HG03354 (cell line): ENCODE data around the gene GSK3A.

Source experiments
- ATAC-seq: cut with Tn5 transposase; IDR thresholded peaks from one replicate; pipeline ENCODE4 v1.9.1; 2021; ENCODE audit warnings: mild to moderate bottlenecking; ENCODE audit not compliant: unreplicated experiment, poor library complexity, severe bottlenecking

Gene GSK3A

DNA sequence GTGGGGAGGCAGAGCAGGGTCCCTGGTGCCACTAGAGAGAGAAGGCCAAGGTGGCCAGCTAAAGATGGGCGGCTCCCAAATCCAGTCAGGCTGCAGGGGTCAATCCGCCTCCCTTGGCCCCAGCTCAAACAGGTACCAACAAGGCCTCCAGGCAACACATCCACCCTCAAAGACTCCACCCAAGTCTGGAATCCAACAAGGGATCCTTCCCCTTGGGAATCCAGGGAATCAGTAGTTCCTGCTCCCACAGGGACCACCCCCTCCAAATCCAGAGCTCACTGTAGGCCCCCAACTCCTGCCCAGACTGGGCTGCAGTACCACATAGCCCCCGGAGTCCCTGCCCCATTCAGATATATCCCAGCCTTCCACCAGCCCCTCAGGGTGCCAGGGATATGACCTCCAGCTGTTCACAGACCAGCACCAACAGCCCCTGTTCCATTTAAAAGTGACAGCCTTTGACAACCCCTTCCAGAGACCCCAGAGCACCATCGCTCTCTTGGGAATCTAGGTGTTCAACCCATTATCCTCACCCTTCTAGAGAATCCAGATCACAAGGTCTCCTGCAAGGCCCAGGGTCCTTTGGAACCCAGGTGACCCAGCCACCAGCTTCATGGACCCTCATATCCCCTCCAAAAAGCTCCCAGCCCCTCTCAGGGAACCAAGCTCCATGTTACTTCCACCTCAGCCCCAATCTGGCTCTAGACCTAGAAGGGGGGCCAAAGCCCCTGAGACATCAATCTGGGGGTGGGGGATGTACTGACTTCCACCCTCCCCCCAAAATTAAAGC is 9.4 kb upstream of the GSK3A start:
- no peak for ATAC-seq

DNA sequence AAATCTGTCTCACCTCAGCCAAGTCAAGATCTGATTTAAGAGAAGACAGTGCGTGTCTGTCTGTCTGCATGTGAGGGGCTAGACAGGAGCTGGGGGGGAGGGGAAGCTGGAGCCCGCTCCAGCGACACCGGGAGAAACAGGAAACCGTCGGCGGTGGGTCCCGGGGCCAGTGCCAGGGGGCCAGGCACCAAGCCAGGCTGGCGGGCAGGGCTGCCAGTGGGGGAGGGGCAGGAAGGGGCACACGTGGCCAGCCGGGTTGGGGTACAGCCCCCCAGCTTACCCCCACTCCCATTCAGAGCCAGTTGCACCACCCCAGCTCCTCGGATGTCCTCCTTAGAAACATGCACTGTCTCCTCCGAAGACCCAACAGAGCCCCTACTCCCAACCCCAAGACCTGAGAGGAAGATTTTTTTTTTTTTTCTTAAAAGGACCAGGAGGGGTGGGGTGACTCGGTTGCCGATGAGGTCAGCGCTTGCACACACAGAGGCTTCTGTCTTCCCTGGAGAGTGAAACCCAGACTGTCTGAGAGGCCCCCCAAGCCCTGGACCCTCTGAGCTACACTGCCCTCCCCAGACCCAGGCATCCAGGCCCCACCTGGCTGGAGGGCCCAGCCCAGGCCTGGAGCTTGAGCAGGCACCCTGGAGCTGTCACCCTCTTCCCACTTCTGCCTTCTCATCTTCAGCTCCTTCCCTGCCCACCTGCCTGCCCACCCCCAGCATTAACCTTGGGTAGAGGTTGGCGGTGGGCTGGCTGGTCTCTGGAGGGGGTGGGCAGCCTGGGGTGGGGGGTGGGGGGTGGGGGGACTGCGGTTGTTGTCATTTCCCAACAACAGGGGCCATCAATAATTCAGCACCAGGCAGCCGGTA is 8.5 kb upstream of the GSK3A start:
- ATAC-seq: no peak

DNA sequence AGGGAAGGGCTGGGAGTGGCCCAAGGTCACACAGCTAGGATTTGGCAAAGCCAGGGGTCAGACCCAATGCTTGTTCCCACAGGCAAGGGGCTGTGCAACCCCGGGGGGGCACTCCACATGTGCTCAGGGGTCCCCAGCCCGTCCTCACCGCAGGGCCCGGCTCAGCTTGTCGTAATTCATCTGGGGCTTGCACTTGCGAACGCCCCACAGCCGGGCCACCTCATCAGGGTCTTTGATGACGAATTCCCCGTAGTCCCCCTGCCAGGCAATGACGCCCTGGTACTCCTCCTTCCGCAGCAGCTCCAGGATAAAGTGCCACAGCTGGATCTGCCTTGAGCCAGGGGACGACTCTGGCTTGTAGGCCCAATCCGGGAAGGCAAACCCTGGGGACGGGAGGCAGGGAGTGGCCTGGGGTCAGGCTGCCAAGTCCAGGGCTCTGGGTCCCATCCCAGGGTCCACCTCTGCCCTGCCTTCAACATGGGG is 7.8 kb upstream of the GSK3A start:
- ATAC-seq: no peak

DNA sequence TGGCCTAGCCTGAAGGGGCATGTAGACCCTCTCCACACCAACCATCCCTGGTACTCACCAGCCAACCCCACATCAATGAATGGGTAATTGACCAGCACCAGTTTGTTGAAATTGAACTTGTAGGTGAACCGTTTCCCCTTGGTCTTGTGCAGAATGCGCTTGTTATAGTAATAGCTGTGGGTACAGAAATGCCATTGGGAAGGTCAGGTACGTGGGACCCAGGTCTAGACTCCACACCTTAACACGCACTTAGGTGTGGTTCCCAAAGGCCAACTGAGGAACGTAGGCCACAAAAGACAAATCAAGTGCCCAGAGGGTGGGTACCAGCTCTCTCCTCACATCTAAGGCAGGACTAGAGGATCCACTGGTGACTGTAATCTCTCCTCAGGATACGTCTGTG is 7.4 kb upstream of the GSK3A start:
- ATAC-seq: no peak

DNA sequence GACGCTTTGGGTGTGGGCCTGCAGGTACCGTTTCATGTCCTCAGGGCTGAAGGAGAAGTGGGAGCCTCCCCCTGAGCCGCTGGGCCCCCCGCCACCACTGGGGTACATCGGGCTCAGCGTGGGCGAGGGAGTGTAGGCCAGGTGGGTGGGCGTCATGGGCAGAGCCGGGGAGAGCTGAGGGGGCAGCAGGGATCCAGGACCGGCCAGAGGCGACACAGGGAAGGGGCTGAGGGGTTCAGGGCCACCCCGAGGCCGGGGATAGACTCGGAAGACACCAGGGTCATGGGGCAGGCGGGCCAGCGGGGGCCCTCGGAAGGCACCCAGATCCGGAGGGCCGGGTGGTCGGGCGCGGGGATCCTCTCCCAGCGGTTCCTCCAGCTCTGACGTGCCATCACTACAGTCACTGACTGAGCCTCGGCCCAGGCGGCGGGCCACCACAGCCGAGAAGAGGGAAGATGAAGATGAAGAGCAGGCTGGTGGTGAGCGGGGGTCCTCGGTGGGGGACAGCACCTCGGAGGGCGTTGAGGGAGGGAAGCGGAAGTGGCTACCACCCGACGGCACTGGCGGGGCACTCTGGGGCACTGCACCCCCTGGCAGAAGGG is 6.8 kb upstream of the GSK3A start:
- no peak for ATAC-seq

- no peak for ATAC-seq
Observed at GRCh38 chr19:42248270-42249148, 6.1 kb upstream of the GSK3A start.

DNA sequence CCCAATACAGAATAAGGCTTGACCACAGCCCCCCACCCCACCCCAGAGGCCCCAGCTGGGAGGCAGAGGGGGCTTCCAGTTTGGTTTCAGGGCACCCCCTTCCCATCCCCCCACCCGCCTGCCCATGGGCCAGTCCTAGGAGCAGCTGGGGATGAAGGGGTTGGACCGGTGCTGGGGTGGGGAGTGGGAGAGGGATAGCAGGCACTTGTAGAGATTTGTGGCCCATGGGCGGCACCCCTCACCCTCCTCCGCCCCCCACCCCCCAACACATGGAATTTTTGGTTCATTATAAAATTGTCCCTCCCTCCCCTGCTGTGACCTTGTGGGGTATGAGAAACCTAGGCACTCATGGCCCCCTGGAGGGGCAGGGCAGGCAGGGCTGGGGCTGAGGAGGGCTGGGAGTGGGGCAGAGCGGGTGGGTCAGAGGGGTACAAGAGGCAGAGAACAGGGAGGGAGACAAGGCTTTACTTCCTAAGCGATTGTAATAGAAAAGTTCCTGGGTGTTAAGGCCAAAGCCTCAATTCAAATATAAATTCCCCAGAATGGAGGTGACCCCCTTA is 5.3 kb upstream of the GSK3A start:
- no peak for ATAC-seq

GRCh38 chr19:42246922-42247639 is 4.7 kb upstream of the GSK3A start:
- ATAC-seq: no peak

DNA sequence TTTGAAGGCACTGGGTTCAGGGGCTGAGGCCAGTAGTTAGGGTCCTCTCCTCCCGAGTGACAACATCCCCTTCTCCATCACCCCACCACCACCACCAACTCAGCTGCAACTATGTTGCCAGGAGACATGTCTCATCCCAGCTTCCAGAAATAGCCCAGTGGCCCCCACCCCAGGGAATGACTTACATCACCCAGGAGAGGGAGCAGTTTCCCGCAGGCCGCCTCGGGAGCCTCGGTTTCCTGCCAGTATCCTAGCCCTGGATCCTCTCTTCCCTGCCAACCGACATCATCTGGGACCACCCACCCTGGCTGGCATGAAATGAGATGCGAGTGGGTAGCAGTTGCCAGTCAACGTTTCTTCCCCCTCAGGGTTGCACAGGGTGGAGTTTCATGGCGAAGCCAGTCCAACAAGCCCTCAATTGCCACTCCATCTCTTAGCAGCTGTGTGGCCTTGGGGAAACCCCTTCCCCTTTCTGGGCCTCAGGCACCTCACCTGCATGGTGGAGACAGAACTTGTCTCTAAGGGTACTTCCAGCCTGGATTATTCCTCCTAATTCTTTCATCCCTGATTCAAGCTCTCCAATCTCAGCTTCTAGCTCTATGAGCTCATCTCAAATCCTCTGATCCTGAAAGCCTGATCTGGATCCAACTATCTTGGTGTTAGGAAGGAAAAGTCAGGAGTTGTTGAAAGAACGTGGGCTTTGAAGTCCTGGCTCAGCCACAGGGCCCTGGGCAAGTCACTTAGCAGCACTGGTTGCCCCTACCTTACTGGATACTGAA is 3.9 kb upstream of the GSK3A start:
- no peak for ATAC-seq

- ATAC-seq: no peak
Observed at GRCh38 chr19:42245231-42245630, 2.8 kb upstream of the GSK3A start.

DNA sequence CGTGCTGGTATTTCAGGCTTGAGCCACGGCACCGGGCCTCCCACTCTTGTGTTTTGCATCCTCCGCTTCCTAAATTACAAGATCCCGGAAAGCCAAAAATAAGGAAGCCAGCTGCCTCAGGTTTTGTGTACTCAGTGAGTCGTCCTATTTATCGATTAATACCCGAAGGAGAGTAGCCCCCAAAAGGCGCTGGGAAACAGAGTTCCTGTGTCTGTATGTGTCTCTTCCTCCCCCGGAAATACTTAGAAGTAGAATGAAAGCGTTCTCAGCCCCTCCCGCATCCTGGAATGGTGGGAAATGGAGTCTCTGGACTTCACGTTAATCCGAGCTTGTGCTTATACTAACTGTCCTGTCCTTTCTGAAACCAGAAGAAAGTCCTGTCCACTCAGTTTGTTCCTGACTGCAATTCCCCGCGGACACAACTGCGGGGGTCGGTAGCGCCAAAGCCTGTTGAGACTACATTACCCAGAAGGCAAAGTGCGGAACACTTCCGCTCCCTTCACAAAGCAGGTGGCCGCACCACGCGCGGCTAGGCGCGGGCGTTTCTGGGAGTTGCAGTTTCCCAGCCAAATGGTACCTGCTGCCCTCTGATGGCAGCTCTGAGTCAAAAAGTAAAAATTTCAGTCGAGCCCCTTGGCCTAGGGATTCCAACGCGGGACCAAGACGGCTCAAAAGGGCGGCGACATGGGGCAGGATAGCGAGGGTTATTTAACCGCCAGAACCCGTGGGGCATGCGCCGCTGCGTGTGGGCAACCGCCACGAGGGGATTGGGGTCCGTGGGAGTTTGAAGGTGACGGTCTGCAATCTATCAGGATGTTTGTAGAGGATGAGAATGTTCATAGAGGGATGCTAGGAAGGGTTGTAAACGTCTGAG is 2.2 kb upstream of the GSK3A start:
- peak; percentile 42 for ATAC-seq

- ATAC-seq: peak; percentile 3
Observed at GRCh38 chr19:42242069-42242511, 312 bp downstream of the GSK3A start.

GRCh38 chr19:42241279-42241678 is 1.1 kb downstream of the GSK3A start:
- ATAC-seq: no peak

DNA sequence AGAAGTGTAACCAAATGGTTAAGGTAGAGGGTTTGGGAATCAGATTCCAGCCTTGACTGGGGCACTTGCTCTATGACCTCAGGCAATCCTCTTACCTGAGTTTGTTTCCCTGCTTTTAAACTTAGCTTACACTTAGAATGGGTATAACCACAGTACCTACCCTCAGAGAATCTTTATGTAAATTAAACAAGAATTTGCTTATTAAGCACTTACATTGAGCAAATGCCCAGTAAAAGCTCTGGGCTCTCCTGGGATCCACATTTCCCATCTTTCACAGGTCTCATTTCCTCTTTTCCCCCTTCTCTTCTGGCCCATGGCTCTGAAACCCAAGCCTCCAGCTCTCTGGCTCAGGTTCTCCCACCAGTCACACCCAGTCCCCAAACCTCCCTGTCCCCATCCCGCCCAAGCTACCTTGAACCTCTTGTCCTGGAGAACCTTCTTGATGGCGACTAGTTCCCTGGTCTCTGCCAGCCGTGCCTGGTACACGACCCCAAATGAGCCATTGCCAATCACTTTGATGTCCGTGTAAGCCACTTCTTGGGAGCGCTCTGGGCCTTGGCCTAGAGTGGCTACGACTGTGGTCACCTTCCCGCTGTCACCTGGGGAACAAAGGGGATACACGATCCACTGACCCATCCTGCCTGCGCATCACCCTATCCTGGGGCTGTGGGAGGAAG is 2.7 kb downstream of the GSK3A start:
- ATAC-seq: no peak

DNA sequence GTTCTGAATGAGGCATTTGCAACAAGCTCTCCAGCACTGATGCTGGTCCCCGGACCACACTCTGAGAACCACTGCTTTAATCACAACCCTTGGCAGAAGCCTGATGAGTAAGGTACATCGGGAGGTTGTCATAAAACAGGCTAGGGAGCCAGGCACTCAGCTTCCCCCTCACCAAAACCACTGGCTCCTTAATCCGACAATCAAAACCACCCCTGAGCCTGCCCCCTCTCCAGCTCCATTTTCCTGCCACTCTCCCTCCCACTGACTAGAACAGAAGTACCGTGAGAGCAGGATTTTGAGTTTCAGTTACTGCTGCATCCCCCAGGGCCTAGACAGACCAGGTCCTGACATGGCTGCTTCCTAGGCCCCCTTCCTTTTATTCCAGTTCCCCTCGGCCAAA is 7.2 kb downstream of the GSK3A start:
- no peak for ATAC-seq

DNA sequence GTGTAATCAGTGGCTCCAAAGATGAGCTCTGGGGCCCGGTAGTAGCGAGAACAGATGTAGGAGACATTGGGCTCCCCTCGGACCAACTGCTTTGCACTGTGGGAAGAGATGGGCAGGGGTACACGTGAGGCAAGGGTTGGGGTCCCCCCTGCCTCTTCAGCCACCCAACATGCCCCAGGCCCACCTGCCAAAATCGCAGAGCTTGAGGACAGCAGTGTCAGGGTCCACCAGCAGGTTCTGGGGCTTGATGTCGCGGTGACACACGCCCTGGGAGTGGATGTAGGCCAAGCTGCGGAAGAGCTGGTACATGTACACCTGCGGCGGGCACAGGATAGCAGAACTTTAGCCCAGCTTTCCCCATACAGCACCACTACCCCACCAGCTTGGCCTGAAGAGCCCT is 8.0 kb downstream of the GSK3A start:
- ATAC-seq: no peak
